ENCODE results near the gene TULP3.

The TULP3 gene

GRCh38 chr12:2930865-2931264 is 40.2 kb downstream of the TULP3 start:
- no peak for TF ChIP-seq CTCF (IDR thresholded peaks at IDR 0.05)
- no peak overlapping the region for H3K4me3 ChIP-seq
- H3K27ac ChIP-seq, result no peak overlapping the region
- DNase-seq (ENCODE audit: low spot score), result no peak

- TF ChIP-seq CTCF (IDR thresholded peaks at IDR 0.05), result no peak
- no peak overlapping the region for H3K27ac ChIP-seq
- no peak for DNase-seq (ENCODE audit: low spot score)
- H3K4me3 ChIP-seq, result no peak overlapping the region
Measured at GRCh38 chr12:2933586-2933985, 42.9 kb downstream of the TULP3 start.

DNA sequence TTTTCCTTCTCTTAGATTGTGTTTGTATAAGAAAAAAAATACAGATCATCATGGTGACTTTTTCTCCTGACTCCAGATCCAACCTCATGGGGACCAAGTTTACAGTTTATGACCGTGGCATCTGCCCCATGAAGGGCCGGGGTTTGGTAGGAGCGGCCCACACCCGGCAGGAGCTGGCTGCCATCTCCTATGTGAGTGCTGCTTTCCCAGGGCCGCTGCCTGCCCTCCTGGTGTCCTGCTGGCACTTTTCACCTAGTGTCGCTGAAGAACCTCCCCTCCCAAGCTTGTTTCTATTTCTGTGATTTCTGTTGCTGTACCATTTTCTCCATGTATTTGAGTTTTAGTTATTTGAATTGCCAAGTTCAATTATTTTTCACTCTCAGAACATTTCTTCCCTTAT is 43.7 kb downstream of the TULP3 start:
- H3K27ac ChIP-seq, result no peak overlapping the region
- no peak for DNase-seq (ENCODE audit: low spot score)
- H3K4me3 ChIP-seq, result no peak overlapping the region
- no peak for TF ChIP-seq CTCF (IDR thresholded peaks at IDR 0.05)

DNA sequence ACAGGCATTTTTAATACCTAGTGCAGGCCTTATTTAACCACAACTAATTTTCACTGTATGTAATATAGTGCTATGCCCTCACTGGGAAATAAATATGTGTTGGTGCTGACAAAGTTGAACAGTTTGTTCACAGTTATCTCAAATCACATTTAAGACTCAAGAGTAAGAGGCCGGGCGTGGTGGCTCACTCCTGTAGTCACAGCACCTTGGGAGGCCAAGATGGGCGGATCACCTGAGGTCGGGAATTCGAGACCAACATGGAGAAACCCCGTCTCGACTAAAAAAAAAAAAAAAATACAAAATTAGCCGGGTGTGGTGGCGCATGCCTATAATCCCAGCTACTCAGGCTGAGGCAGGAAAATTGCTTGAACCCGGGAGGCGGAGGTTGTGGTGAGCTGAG is 45.6 kb downstream of the TULP3 start:
- no peak overlapping the region for H3K4me3 ChIP-seq
- no peak for TF ChIP-seq CTCF (IDR thresholded peaks at IDR 0.05)
- no peak for DNase-seq (ENCODE audit: low spot score)
- no peak overlapping the region for H3K27ac ChIP-seq

GRCh38 chr12:2937500-2937899 is 46.8 kb downstream of the TULP3 start:
- TF ChIP-seq CTCF (IDR thresholded peaks at IDR 0.05), result no peak
- no peak overlapping the region for H3K27ac ChIP-seq
- DNase-seq (ENCODE audit: low spot score), result no peak
- no peak overlapping the region for H3K4me3 ChIP-seq

DNA sequence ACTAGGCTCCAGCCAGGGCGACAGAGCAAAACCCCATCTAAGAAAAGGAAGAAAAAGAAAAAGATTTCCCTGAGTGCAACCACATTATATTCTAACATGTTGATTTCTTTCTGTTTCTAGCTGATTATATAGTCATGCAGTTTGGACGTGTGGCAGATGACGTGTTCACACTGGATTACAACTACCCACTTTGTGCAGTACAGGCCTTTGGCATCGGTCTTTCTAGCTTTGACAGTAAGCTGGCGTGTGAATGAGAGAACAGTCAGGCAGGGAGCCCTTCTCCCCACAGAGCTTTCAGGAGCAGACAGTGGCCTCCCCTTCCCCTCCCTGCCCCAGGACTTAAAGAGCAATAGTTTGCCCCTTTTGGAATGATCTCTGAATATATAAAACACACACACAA is 48.5 kb downstream of the TULP3 start:
- Histone ChIP-seq H3K27ac (no peak overlapping the region), H3K4me3 (no peak overlapping the region)
- TF ChIP-seq CTCF (IDR thresholded peaks at IDR 0.05), result no peak
- no peak for DNase-seq (ENCODE audit: low spot score)

- no peak for DNase-seq (ENCODE audit: low spot score)
- Histone ChIP-seq H3K4me3 (no peak overlapping the region), H3K27ac (no peak overlapping the region)
- TF ChIP-seq CTCF (IDR thresholded peaks at IDR 0.05), result no peak
Measured at GRCh38 chr12:2940564-2940963, 49.9 kb downstream of the TULP3 start.

Data from coronary artery (tissue), 2 donors.